ENCODE results near the gene TFIP11. TPM values are rescaled to one million over a fixed set of nuclear protein-coding genes. Genes with fewer than 3 reads are reported as not detected.

TFIP11 gene
- total and polyA plus RNA-seq, 9 of the 15 experiments (the other 6 are each of a cell fraction or from before 2014, with no cell fraction given): 11.5 to 38.1 (median 25.2) TPM

DNA sequence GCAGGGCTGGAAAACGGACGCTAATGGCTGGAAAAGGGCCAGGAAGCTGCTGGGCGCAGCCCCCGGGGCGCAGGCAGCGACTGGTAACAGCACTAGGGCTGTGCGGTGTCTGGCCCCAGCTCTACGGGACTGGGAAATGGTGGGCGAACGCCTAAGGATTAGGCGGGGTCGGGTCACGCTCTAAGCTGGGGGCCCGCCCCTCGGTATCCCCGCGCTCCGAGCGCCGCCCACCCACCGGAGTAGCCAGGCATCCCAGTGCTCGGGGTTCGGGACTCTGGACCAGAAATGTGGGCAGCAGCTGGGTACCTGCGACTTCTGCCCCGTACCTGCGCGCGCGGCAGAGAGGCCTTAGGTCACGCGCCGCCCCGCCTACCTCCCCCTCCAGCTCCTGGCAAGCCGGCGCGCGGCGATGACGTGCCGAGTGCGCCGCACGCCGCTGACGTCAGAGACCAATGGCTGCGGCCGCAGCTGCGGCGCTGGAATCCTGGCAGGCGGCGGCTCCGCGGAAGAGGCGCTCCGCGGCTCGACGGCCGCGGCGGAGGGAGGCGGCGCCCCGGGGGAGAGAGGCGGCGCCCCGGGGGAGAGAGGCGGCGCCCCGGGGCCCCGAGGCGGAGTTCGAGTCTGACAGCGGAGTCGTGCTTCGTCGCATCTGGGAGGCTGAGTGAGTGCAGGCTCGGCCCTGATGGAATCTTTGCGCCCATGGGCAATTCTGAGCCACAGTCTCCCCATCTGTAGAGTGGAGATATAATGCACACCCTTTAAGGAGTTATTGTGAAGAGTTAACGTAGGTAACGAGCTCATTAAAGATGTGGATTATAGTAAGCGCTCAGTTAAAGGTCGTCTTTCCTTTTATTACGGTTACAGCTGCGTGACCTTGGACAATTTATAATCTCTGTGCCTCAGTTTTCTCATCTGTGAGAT, 28.6 kb downstream of the TFIP11 start, which contains the start of the genes HPS4 and SRRD (continued):
- peak; percentile 85 to 90 for TF ChIP-seq MAZ (CRISPR knock-in tag; conservative IDR thresholded peaks at IDR 0.05 in 1 of 2, IDR thresholded peaks at IDR 0.05 in 1 of 2)
- TF ChIP-seq EP400 (IDR thresholded peaks at IDR 0.05): peak; percentile 84; the same call in 1 of the 2 replicates
- peak; percentile 75 for TF ChIP-seq EGR1 (conservative IDR thresholded peaks at IDR 0.05)
- TF ChIP-seq HDAC2 (IDR thresholded peaks at IDR 0.05): peak; percentile 100
- 0 out of 2 replicates have a peak, but pooled peaks have one; percentile 52 for TF ChIP-seq SMAD4 (CRISPR knock-in tag; conservative IDR thresholded peaks at IDR 0.05)
- TF ChIP-seq TAF1 (IDR thresholded peaks at IDR 0.05; ENCODE audit: control insufficient read depth, extremely low read depth, insufficient read depth, low read length, severe bottlenecking): peak; percentile 82
- TF ChIP-seq C11orf30 (IDR thresholded peaks at IDR 0.05; ENCODE audit: low read depth): peak; percentile 90
- peak; percentile 50 to 61; a peak in 2 of 4 replicates for TF ChIP-seq ARNT (IDR thresholded peaks at IDR 0.05)
- peak; percentile 57 for TF ChIP-seq KDM5B (IDR thresholded peaks at IDR 0.05; ENCODE audit: insufficient replicate concordance, low read depth, low read length)
- 0 out of 2 replicates have a peak, but pooled peaks have one; percentile 51 for TF ChIP-seq ZNF589 (CRISPR knock-in tag; IDR thresholded peaks at IDR 0.05; ENCODE audit: low read depth)
- peak; percentile 79 for TF ChIP-seq NCOA4 (IDR thresholded peaks at IDR 0.05; ENCODE audit: partially characterized antibody)
- TF ChIP-seq, protein P1, sequence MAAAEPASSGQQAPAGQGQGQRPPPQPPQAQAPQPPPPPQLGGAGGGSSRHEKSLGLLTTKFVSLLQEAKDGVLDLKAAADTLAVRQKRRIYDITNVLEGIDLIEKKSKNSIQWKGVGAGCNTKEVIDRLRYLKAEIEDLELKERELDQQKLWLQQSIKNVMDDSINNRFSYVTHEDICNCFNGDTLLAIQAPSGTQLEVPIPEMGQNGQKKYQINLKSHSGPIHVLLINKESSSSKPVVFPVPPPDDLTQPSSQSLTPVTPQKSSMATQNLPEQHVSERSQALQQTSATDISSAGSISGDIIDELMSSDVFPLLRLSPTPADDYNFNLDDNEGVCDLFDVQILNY (CRISPR knock-in tag; IDR thresholded peaks at IDR 0.05): no peak
- peak; percentile 80 for TF ChIP-seq POLR2A (conservative IDR thresholded peaks at IDR 0.05)
- peak; percentile 88 for TF ChIP-seq RBFOX2 (IDR thresholded peaks at IDR 0.05; ENCODE audit: low read depth, low read length)
- TF ChIP-seq, protein P2, sequence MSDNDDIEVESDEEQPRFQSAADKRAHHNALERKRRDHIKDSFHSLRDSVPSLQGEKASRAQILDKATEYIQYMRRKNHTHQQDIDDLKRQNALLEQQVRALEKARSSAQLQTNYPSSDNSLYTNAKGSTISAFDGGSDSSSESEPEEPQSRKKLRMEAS (CRISPR knock-in tag; IDR thresholded peaks at IDR 0.05): peak; percentile 70
- no peak for TF ChIP-seq PTTG1 (tag; IDR thresholded peaks at IDR 0.05; ENCODE audit: low read depth)
- TF ChIP-seq BCOR (IDR thresholded peaks at IDR 0.05): peak; percentile 100
- TF ChIP-seq COPS2 (conservative IDR thresholded peaks at IDR 0.05): no peak
- TF ChIP-seq HMGN3 (IDR thresholded peaks at IDR 0.05; ENCODE audit: borderline replicate concordance, extremely low read depth, insufficient read length, low read depth, low read length): peak; percentile 81
- TF ChIP-seq BACH1 (tag; IDR thresholded peaks at IDR 0.05): no peak
- peak in 1 of 2 experiments; percentile 88; a peak in 2 of 4 replicates for TF ChIP-seq TBL1XR1 (IDR thresholded peaks at IDR 0.05; ENCODE audit: low read length in 2 of 2)
- peak; percentile 81; the same call in 1 of the 2 replicates for TF ChIP-seq CBX1 (IDR thresholded peaks at IDR 0.05; ENCODE audit: low read depth)
- TF ChIP-seq CTBP1 (IDR thresholded peaks at IDR 0.05; ENCODE audit: borderline replicate concordance): peak; percentile 85
- peak; percentile 99 for TF ChIP-seq CREM (IDR thresholded peaks at IDR 0.05; ENCODE audit: low read depth)
- peak; percentile 55 for TF ChIP-seq BRD9 (IDR thresholded peaks at IDR 0.05; ENCODE audit: low read depth, partially characterized antibody)
- TF ChIP-seq PHF20 (IDR thresholded peaks at IDR 0.05; ENCODE audit: partially characterized antibody): peak; percentile 63
- TF ChIP-seq ZFX (CRISPR knock-in tag; IDR thresholded peaks at IDR 0.05): peak; percentile 83
